RWPE2 (cell line): ENCODE data around the gene PLXNC1.

Source experiments
- ATAC-seq: fragments of 200-7000 bp; cut with Tn5 transposase; 3 replicates; pipeline ENCODE4 v1.9.1; 2021; ENCODE audit warnings: low read depth
- DNase-seq: peaks from one replicate; pipeline ENCODE4 v3.0.0-alpha.2; 2020; ENCODE audit warnings: low spot score
- H3K27ac ChIP-seq: fragments of 450-650 bp; 2 replicates; pipeline ENCODE4 v1.5.1; 2017; ENCODE audit warnings: mild to moderate bottlenecking; ENCODE audit not compliant: poor library complexity, severe bottlenecking
- H3K27me3 ChIP-seq: fragments of 250-450 bp; sonication (Bioruptor Pico); 2 replicates; pipeline ENCODE4 v1.5.1; 2021; ENCODE audit warnings: mild to moderate bottlenecking, moderate library complexity; ENCODE audit not compliant: insufficient read depth, poor library complexity, severe bottlenecking
- H3K36me3 ChIP-seq: fragments of 250-450 bp; sonication (Bioruptor Pico); 2 replicates; pipeline ENCODE4 v1.5.1; 2020; ENCODE audit warnings: low read depth, mild to moderate bottlenecking, moderate library complexity
- H3K4me1 ChIP-seq: fragments of 250-450 bp; sonication (Bioruptor Pico); 2 replicates; pipeline ENCODE4 v1.5.1; 2021; ENCODE audit warnings: mild to moderate bottlenecking, moderate library complexity; ENCODE audit not compliant: insufficient read depth, poor library complexity, severe bottlenecking
- H3K4me3 ChIP-seq: fragments of 250-450 bp; sonication (Bioruptor Pico); 2 replicates; pipeline ENCODE4 v1.5.1; 2021; ENCODE audit warnings: mild to moderate bottlenecking, moderate library complexity; ENCODE audit not compliant: severe bottlenecking
- H3K9me3 ChIP-seq: fragments of 250-450 bp; sonication (Bioruptor Pico); 2 replicates; pipeline ENCODE4 v1.5.1; 2021; ENCODE audit warnings: mild to moderate bottlenecking, moderate library complexity; ENCODE audit not compliant: severe bottlenecking
- TF ChIP-seq, protein P1 (sequence below): fragments of 450-650 bp; IDR thresholded peaks from one replicate; pipeline ENCODE4 v1.5.1; 2017; ENCODE audit warnings: mild to moderate bottlenecking, moderate library complexity; ENCODE audit not compliant: poor library complexity, severe bottlenecking

The PLXNC1 gene

DNA sequence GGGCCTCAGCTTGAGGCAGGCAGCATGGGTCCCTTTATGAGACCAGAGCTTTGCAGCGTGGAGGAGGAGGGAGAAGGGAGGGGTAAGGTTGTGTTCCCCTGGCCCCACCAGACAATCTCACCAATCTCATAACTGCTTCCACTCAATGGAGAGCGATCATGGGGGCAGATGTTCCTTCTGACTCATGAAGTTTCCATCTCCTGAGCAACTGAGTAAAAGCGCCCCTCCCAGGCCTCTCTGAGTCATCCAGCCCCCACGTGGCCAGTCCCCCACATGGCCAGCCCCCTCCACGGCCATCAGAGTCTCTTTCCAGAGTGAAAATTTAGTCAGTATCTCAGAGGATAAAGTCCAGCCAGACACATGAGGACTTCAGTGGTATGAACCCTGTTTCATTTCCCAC, 39.2 kb upstream of the PLXNC1 start:
- ATAC-seq (no peak), DNase-seq (no peak)
- no peak overlapping the region for H3K27ac ChIP-seq
- H3K4me3 ChIP-seq: no peak overlapping the region
- H3K4me1 ChIP-seq: no peaks in the 10 kb centered on the region
- H3K9me3 ChIP-seq: no peaks in the 10 kb centered on the region
- H3K27me3 ChIP-seq: no peaks in the 10 kb centered on the region
- TF ChIP-seq, protein P1, sequence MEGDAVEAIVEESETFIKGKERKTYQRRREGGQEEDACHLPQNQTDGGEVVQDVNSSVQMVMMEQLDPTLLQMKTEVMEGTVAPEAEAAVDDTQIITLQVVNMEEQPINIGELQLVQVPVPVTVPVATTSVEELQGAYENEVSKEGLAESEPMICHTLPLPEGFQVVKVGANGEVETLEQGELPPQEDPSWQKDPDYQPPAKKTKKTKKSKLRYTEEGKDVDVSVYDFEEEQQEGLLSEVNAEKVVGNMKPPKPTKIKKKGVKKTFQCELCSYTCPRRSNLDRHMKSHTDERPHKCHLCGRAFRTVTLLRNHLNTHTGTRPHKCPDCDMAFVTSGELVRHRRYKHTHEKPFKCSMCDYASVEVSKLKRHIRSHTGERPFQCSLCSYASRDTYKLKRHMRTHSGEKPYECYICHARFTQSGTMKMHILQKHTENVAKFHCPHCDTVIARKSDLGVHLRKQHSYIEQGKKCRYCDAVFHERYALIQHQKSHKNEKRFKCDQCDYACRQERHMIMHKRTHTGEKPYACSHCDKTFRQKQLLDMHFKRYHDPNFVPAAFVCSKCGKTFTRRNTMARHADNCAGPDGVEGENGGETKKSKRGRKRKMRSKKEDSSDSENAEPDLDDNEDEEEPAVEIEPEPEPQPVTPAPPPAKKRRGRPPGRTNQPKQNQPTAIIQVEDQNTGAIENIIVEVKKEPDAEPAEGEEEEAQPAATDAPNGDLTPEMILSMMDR: no peak
- H3K36me3 ChIP-seq: no peaks in the 10 kb centered on the region

- no peaks in the 10 kb centered on the region for H3K4me1 ChIP-seq
- ATAC-seq (no peak), DNase-seq (no peak)
- H3K4me3 ChIP-seq: no peak overlapping the region
- no peaks in the 10 kb centered on the region for H3K9me3 ChIP-seq
- H3K27ac ChIP-seq: no peak overlapping the region
- no peaks in the 10 kb centered on the region for H3K27me3 ChIP-seq
- TF ChIP-seq, protein P1: no peak
- H3K36me3 ChIP-seq: no peaks in the 10 kb centered on the region
Observed at GRCh38 chr12:94110258-94110657, 38.1 kb upstream of the PLXNC1 start.

- no peaks in the 10 kb centered on the region for H3K4me1 ChIP-seq
- H3K36me3 ChIP-seq: no peaks in the 10 kb centered on the region
- DNase-seq (no peak), ATAC-seq (no peak)
- H3K27ac ChIP-seq: no peak overlapping the region
- TF ChIP-seq, protein P1: no peak
- no peaks in the 10 kb centered on the region for H3K9me3 ChIP-seq
- no peaks in the 10 kb centered on the region for H3K27me3 ChIP-seq
- no peak overlapping the region for H3K4me3 ChIP-seq
Observed at GRCh38 chr12:94111302-94111701, 37.1 kb upstream of the PLXNC1 start.

GRCh38 chr12:94112121-94112520, 36.3 kb upstream of the PLXNC1 start:
- Histone ChIP-seq H3K9me3 (no peaks in the 10 kb centered on the region), H3K36me3 (no peaks in the 10 kb centered on the region), H3K27me3 (no peaks in the 10 kb centered on the region), H3K27ac (no peak overlapping the region), H3K4me1 (no peaks in the 10 kb centered on the region), H3K4me3 (no peak overlapping the region)
- TF ChIP-seq, protein P1: no peak
- DNase-seq (no peak), ATAC-seq (no peak)

- TF ChIP-seq, protein P1: no peak
- Histone ChIP-seq H3K4me1 (no peaks in the 10 kb centered on the region), H3K36me3 (no peaks in the 10 kb centered on the region), H3K4me3 (no peak overlapping the region), H3K27ac (no peak overlapping the region), H3K27me3 (no peaks in the 10 kb centered on the region), H3K9me3 (no peaks in the 10 kb centered on the region)
- DNase-seq (no peak), ATAC-seq (no peak)
Observed at GRCh38 chr12:94114166-94114565, 34.2 kb upstream of the PLXNC1 start.
